Measurements from ENCODE around the gene SUFU. TPM values are rescaled to one million over a fixed set of nuclear protein-coding genes. Genes with fewer than 3 reads are reported as not detected.
A peak's percentile ranks its signal among the peaks of the same experiment; 100 is the strongest.

SUFU gene
- total RNA-seq, 1 donor from 2014 or later = 29.4 TPM

GRCh38 chr10:102675011-102675665 is 171.4 kb downstream of the SUFU start:
- Mint-ChIP-seq H3K27ac (peak overlapping the region; percentile 76), H3K4me3 (peak overlapping the region; percentile 73), H3K36me3 (no peaks in the 10 kb centered on the region), H3K4me1 (ENCODE audit: unreplicated experiment) (peaks cover 78% of the 10 kb centered on the region), H3K9me3 (no peaks in the 10 kb centered on the region), H3K27me3 (no peaks in the 10 kb centered on the region)
- peak; percentile 22 for TF ChIP-seq CTCF (conservative IDR thresholded peaks at IDR 0.05)
- no peak for DNase-seq (ENCODE audit: extremely low spot score, unreplicated experiment)

GRCh38 chr10:102675666-102676533 is 172.1 kb downstream of the SUFU start:
- Mint-ChIP-seq H3K36me3 (peaks cover 4% of the 10 kb centered on the region), H3K9me3 (no peaks in the 10 kb centered on the region), H3K27ac (peak overlapping the region; percentile 76), H3K27me3 (no peaks in the 10 kb centered on the region), H3K4me1 (ENCODE audit: unreplicated experiment) (peaks cover 73% of the 10 kb centered on the region), H3K4me3 (peak overlapping the region; percentile 73)
- DNase-seq (ENCODE audit: extremely low spot score, unreplicated experiment) = no peak
- TF ChIP-seq CTCF (conservative IDR thresholded peaks at IDR 0.05) = no peak

- DNase-seq (ENCODE audit: extremely low spot score, unreplicated experiment) = no peak
- TF ChIP-seq CTCF (conservative IDR thresholded peaks at IDR 0.05) = no peak
- peaks cover 76% of the 10 kb centered on the region for H3K4me1 Mint-ChIP-seq (ENCODE audit: unreplicated experiment)
- peak overlapping the region; percentile 41 for H3K4me3 Mint-ChIP-seq
- peaks cover 9% of the 10 kb centered on the region for H3K36me3 Mint-ChIP-seq
- H3K9me3 Mint-ChIP-seq = no peaks in the 10 kb centered on the region
- no peaks in the 10 kb centered on the region for H3K27me3 Mint-ChIP-seq
- H3K27ac Mint-ChIP-seq = peak overlapping the region; percentile 76
Measured at GRCh38 chr10:102676534-102677315, 173.0 kb downstream of the SUFU start.

GRCh38 chr10:102677331-102678067 is 173.7 kb downstream of the SUFU start:
- peak overlapping the region; percentile 44 for H3K4me3 Mint-ChIP-seq
- no peaks in the 10 kb centered on the region for H3K27me3 Mint-ChIP-seq

More at GRCh38 chr10:102677331-102678067, 173.7 kb downstream of the SUFU start:
- no peak for TF ChIP-seq CTCF (conservative IDR thresholded peaks at IDR 0.05)
- DNase-seq (ENCODE audit: extremely low spot score, unreplicated experiment) = no peak
- H3K27ac Mint-ChIP-seq = peak overlapping the region; percentile 63
- H3K4me1 Mint-ChIP-seq (ENCODE audit: unreplicated experiment) = peaks cover 77% of the 10 kb centered on the region
- no peaks in the 10 kb centered on the region for H3K9me3 Mint-ChIP-seq
- H3K36me3 Mint-ChIP-seq = peaks cover 17% of the 10 kb centered on the region

Data from type B pancreatic cell (in vitro differentiated cells).